ENCODE data around the gene BIRC6.
"Not testable (repeated sequence)": the region's sequence is repeated elsewhere in the genome, so short reads cannot be mapped to it uniquely, and the experiment has no call there.

The BIRC6 gene, protein sequence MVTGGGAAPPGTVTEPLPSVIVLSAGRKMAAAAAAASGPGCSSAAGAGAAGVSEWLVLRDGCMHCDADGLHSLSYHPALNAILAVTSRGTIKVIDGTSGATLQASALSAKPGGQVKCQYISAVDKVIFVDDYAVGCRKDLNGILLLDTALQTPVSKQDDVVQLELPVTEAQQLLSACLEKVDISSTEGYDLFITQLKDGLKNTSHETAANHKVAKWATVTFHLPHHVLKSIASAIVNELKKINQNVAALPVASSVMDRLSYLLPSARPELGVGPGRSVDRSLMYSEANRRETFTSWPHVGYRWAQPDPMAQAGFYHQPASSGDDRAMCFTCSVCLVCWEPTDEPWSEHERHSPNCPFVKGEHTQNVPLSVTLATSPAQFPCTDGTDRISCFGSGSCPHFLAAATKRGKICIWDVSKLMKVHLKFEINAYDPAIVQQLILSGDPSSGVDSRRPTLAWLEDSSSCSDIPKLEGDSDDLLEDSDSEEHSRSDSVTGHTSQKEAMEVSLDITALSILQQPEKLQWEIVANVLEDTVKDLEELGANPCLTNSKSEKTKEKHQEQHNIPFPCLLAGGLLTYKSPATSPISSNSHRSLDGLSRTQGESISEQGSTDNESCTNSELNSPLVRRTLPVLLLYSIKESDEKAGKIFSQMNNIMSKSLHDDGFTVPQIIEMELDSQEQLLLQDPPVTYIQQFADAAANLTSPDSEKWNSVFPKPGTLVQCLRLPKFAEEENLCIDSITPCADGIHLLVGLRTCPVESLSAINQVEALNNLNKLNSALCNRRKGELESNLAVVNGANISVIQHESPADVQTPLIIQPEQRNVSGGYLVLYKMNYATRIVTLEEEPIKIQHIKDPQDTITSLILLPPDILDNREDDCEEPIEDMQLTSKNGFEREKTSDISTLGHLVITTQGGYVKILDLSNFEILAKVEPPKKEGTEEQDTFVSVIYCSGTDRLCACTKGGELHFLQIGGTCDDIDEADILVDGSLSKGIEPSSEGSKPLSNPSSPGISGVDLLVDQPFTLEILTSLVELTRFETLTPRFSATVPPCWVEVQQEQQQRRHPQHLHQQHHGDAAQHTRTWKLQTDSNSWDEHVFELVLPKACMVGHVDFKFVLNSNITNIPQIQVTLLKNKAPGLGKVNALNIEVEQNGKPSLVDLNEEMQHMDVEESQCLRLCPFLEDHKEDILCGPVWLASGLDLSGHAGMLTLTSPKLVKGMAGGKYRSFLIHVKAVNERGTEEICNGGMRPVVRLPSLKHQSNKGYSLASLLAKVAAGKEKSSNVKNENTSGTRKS (N-terminal part only)

DNA sequence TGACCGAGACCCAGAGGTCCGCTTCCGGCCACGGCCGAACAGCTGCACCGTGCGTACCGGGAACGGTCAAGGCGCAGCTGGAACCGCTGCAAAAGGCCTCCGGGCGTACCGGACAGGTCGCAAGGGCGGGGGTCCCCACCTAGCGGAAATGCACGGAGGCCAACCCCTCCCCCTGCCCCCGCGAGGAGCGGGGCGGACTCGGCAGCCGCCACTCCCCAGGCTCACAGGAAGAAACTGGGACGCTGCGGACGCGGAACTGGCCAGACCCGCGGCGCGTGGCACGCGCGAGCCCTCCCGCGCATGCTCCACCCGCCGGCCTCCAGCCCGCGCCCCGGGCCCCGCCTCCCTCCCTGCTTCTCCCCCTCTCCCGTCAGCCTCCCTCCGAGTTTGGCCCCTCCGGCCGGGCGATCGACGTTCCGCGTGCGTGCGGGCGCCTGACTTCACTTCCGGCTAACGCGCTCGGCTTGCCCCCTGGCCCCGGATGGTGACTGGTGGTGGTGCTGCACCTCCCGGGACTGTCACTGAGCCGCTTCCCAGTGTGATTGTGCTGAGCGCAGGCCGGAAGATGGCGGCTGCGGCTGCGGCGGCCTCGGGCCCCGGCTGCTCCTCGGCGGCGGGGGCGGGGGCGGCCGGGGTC, at the start of gene BIRC6:
BIRC6 (plus strand) TSS at position 343 of the 637 bp plus-strand sequence; CDS start at position 482, 139 bp downstream.
- DNase-seq (ENCODE audit: low read depth): peak; percentile 81

DNA sequence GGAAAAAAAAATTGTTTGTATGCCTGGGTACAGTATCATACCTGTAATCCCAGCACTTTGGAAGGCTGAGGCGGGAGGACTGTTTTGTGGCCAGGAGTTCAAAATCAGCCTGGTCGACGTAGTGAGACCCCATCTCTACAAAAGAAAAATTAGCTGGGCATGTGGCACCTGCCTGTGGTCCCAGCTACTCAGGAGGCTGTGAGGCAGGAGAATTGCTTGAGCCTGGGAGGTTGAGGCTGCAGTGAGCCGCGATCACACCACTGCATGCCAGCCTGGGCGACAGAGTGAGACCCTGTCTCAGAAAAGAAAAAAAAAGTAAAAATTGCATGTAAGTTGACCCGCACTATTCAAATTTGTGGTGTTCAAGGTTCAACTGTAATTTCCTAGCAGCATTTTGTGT, 46.2 kb upstream of the BIRC6 start:
- DNase-seq (ENCODE audit: low read depth): no peak

DNA sequence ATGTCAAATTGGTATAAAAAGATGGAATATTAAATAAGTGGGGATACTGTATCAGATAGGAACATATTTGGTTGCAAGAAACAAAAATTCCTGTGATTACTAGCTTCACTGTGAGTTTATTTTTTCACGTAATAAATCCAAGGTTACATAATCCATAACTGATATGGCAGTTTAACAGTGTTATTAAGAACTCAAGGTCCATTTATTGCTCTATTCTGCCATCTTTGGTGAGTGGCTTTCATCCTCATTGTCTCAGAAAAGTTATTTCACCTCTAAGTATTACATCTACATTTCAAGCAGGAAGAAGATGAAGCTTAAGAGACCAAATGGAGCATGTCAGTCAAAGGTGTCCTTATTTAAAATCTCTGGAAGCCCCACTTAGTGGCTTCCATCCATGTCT, 41.9 kb upstream of the BIRC6 start:
- DNase-seq (ENCODE audit: low read depth): no peak

DNA sequence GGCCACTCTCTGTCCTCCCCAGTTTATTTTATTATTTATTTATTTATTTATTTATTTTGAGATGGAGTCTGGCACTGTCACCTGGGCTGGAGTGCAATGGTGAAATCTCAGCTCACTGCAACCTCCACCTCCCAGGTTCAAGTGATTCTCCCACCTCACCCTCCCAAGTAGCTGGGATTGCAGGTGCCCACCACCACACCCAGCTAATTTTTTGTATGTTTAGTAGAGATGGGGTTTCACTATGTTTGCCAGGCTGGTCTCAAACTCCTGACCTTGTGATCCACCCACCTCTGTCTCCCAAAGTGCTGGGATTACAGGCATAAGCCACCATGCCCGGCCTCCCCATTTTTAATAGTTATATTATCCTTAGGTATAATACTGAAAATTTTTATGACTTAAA, 28.1 kb upstream of the BIRC6 start:
- not testable (repeated sequence) for DNase-seq (ENCODE audit: low read depth)

DNA sequence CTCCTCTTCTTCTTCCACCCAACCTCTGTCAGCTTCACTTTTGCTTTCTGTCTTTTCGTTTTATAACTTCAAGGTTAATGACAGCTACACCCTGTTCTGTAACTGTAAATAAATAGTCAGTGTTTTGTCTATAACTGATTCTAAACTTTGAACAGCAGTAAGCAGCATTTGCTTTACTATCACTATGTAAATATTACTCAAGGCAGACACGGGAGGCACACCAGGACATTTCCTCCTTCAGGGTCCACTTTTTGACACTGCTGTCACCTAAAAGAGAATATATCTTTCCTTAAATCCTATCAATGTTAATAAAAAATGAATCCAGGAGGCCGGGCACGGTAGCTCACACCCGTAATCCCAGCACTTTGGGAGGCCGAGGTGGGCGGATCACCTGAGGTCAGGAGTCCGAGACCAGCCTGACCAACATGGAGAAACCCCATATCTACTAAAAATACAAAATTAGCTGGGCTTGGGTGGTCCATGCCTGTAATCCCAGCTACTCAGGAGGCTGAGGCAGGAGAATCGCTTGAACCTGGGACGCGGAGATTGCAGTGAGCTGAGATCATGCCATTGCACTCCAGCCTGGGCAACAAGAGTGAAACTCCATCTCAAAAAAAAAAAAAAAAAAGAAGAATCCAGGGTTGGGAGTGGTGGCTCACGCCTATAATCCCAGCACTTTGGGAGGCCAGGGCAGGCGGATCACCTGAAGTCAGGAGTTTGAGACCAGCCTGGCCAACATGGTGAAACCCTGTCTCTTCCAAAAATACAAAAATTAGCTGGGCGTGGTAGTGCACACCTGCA, 27.4 kb upstream of the BIRC6 start:
- DNase-seq (ENCODE audit: low read depth): not testable (repeated sequence)

DNA sequence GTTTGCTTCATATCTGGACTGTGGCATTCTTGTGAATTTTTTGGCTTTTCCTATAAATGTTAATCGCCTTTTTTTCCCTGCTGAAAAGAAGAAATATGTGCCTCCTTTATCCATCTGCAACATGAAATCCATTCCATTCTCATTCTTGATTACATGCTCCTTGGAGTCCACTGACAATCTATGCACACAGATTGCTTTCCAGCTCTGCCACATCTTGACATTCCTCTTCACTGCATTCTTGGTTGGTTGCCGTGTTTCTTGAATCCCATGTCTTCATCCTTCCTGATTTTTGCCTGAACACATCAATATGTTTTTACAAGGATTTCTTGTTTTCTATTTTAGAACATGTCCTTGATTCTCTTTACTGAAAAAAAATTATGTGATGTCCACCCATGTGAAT, 26.7 kb upstream of the BIRC6 start:
- DNase-seq (ENCODE audit: low read depth): no peak

DNA sequence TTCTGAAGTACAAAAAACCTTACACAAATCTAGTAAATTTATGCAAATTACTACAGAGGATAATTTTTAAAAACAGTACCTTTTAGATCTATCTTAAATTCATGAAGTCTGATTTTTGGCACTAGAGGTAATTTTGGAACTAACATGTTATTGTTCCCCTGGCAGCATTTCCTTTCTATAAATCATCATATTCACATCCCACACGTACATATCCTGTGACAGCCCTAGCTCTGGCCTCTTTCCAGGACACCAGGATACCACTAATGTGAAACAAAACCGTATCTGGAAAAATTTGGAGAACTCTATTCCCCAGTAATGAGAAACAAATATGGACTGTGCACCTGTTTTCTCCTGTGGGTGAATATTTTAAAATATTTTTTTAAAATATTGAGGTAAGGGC, 14.0 kb upstream of the BIRC6 start:
- DNase-seq (ENCODE audit: low read depth): no peak

DNA sequence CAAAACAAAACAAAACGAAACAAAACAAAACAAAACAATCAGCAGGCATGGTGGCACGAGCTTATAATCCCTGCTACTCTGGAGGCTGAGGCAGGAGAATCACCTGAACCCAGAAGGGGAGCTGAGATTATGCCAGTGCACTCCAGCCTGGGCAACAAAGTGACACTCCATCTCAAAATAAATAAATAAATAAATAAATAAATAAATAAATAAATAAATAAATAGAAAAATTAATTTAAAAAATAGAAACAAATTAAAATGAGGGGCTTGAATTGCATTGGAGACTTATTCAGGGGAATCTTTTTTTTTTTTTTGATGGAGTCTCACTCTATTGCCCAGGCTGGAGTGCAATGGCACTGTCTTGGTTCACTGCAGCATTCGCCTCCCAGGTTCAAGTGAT, 6.0 kb upstream of the BIRC6 start:
- DNase-seq (ENCODE audit: low read depth): not testable (repeated sequence)

DNA sequence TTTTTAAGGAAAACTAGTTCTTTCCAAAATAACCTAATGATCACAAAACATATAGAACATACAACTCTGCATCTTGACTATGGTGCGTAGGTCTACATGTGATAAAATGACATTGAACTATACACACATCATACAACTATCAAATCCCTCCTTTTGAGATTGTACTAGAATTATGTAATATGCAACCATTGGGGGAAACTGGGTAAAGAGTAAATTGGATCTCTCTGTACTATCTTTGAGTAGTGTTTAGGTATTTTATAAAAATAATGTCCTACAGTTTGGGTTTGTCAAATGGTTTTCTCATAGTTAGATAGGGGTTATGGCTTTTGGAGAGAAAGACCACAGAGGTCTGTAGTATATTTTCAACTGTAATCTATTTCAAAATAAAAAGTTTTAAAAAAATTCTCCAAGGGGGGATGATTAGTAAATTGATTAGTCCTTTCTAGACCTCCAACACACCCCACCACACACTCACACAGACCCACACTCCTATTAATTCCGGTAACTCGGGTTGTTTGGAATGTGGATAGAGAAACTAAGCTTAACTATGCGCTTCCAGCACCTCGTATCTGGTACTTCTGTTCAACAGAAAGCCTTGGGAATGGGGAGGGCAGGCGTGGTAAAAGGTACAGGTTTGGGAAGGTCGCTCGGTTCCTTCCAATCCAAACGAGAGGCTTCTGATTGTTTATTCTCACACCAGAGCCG, 695 bp upstream of the BIRC6 start:
- no peak for DNase-seq (ENCODE audit: low read depth)

DNA sequence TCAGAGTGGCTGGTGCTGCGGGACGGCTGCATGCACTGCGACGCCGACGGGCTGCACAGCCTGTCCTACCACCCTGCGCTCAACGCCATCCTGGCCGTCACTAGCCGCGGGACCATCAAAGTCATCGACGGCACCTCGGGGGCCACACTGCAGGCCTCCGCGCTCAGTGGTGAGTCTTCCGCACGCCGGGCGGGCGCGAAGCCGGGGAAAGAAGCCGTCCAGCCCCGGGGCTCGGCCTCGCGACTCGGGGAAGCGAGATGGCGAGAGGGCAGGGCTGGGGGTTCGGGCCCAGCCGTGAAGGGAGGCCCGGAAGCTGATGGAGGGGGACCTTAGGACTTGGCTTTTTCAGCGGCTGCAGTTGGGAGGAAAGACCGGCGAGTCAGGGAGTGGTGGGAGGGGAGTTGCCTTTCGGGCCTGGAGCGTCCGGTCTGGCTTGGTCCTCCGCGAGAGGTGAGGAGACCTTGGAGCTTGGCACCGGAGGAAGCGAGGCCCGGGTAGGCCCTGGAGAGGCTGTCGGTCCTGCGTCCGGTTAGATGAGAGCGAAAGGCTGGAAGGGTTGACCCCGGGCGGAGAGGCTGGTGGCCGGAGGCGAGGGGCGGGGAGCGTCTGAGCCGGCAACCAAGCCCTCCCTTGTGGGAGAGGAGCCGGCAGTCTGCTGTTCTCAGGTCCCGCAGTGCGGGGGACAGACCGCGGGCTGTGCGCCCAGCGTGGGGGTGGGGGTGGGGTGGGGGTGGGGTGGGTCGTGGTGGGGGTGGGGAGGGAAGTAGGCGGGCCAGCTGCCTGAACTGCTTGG, 691 bp downstream of the BIRC6 start:
- DNase-seq (ENCODE audit: low read depth): no peak

DNA sequence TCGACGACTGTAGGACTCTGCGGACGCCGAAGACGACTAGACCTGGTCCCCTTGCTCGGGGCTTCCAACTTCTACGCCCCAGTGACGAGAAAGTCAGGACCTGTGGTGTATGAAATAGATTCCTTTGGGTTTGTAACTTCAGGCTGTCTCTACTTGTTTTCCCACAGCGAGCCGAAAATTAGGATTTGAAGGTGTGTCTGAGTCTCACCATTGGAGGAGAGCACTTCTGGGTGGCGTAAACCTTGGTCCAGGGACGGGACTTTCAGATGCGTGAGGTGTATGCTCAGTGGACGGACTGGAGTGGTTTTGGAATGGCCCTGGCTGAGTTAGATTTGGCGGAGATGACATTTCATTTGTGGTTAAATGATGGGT, 1.3 kb downstream of the BIRC6 start:
- DNase-seq (ENCODE audit: low read depth): no peak

DNA sequence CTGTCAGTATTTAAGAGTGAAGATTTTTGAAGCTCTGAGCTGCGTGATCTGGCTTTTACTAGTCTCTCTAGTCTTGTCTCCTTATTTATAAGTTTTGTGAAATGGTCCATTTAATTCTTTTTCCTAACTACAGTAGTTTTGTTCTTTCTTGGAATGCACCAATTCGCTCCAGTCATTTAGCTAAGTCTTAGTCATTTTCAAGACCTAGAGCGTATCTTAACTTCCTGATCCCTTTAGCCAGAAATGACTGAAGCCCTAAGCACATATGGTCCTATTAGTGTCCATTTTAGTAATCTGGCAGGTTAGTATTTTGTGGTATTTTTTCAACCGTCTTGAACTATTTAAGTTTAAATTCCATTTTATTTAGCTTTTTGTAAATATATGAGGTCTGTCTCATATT, 3.6 kb downstream of the BIRC6 start:
- no peak for DNase-seq (ENCODE audit: low read depth)

DNA sequence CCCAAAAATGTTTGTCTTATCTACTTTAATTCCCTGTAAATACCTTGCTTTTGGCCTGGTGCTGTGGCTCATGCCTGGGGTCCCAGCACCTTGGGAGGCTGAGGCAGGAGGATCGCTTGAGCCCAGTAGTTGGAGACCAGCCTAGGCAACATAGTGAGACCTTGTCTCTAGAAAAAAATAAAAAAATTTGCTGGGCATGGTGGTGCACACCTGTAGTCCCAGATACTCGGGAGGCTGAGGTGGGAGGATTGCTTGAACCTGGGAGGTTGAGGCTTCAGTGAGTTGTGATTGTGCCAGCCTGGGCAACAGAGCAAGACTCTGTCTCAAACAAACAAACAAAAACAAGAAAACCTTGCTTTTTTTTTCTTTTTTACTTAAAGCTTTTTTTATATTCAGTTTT, 6.2 kb downstream of the BIRC6 start:
- not testable (repeated sequence) for DNase-seq (ENCODE audit: low read depth)

DNA sequence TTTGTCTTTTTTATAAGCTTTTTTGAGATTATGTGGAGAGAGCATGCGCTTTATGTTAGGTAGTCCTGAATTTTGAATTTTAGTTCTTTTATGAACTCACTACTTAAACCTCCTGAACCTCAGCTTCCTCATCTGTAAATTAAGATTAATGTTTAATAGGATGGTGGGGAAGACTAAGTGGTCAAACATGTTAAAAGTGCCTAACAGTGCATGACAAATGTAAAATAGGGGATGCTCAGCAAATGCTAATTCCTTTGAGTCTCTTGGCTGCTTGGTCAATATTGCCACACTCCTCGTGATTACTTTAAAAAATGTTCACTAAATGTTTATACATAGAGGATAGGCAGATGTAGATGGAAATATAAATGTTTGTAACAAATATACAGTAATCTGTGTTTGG, 6.8 kb downstream of the BIRC6 start:
- no peak for DNase-seq (ENCODE audit: low read depth)

DNA sequence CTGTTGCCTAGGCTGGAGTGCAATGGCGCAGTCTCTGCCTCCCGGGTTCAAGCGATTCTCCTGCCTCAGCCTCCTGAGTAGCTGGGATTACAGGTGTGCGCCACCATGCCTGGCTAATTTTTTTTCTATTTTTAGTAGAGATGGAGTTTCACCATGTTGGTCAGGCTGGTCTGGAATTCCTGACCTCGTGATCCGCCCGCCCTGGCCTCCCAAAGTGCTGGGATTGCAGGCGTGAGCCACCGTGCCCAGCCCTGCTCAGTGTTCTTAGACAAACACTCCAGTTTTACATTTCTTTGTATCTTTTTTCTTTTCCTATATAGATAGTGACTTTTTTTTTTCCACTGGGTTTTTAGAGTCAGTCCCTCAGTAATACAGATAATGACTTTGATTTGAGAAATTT, 7.5 kb downstream of the BIRC6 start:
- DNase-seq (ENCODE audit: low read depth): not testable (repeated sequence)

DNA sequence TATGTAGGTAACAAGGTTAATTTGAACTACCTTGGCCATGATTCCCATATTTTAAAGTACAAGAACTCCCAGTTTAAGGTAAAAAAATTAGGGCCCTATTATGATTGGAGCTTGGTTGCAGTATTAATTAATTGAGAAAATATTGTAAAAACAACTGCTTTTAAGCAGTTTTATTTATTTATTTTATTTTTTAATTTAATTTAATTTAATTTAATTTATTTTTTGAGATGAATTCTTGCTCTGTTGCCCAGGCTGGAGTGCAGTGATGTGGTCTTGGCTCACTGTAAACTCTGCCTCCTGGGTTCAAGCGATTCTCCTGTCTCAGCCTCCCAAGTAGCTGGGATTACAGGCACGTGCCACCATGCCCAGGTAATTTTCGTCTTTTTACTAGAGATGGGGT, 8.9 kb downstream of the BIRC6 start:
- DNase-seq (ENCODE audit: low read depth): not testable (repeated sequence)

DNA sequence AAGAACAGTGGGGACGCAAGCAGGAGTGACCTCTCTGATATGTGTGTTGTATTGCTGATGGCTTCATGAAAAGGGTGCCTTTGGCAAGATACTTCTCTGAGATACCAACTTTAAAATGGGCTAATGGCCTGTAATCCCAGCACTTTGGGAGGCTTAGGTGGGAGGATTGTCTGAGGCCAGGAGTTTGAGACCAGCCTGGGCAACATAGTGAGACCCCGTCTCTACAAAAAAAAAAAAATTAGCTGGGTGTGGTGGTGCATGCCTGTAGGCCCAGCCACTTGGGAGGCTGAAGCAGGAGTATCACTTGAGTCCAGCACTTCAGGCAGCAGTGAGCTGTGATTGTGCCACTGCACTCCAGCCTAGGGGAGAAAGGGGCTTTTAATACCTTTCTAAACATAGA, 9.8 kb downstream of the BIRC6 start:
- no peak for DNase-seq (ENCODE audit: low read depth)

DNA sequence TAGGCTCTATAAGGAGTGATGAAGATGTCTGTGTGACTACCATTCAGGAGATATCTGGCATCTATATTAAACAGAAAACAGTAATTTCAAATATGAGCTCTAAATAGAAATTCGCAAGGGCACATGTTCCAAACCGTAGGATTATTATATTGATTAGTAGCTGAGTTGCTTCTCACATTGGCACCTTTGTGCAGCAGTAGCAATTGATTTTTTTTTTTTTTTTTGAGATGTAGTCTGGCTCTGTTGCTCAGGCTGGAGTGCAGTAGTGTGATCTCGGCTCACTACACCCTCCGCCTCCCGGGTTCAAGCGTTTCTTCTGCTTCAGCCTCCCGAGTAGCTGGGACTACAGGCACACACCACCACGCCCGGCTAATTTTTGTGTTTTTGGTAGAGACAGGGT, 12.4 kb downstream of the BIRC6 start:
- no peak for DNase-seq (ENCODE audit: low read depth)

DNA sequence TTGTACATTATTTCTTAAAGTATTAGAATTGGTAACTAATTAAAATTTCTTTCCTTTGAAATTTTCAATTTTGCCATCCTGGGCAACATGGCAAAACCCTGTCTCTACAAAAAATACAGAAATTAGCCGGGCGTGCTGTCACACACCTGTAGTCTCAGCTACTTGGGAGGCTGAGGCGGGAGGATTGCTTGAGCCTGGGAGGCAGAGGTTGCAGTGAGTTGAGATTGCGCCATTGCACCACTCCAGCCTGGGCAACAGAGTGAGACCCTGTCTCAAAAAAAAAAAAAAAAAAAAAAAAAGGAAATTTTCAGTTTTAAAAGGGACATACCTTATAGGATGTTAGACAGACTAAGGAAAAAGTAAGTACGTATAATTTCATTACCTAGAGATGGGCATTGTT, 14.1 kb downstream of the BIRC6 start:
- DNase-seq (ENCODE audit: low read depth): not testable (repeated sequence)
